Measurements from ENCODE around the gene GREB1L.
A peak's percentile ranks its signal among the peaks of the same experiment; 100 is the strongest.

The GREB1L gene

DNA sequence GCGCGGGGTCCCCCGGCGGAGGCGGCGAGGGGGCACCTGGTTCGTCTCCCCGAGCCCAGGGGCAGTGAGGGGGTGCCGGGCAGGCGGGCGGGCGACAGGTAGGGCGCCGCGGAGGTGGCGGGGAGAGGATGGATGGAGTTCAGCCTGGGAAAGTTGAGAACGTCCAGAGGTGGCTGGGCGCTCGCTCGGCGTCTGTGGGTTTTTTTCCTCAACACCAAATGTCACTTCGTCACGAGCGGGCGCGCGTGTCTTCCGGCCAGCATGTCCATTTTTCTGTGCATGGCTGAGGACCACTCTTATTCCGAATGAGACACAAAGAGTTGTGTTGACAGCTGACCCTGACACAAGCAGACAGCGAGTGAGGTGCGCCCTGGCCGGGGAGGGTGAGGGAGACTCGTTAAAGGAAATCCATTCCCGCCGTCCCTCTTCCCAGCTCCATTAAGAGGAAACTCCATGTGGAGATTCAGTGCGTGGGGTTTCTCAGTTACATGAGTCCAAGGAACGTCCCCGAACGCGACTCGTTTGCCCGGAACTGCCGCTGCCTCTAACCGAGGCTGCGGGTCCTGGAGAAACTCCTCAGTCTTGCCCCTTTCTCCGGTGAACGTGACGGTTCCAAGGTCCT lies 859 bp downstream of the GREB1L start:
- no peak for TF ChIP-seq POLR2A (IDR thresholded peaks at IDR 0.05; ENCODE audit: low read depth, low read length)
- no peak for FAIRE-seq

DNA sequence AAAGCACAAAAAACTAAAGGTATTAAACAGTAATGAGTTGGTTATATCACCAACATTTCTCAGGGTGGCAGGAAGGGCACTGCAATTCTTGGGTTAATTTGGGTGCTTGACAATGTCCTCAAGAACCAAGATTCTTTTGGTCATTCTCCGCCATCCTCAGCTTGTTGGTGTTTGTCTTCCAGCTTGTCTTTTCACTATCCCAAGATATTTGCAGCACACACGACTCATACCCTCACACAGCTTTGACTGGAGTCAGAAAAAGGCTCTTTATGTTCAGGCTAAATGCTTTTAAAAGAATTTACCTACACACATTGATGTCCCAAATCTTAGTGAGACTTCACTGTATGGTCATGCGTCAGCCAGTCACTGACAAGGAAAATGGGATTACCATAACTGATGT lies 12.5 kb downstream of the GREB1L start:
- FAIRE-seq (no peak), DNase-seq (ENCODE audit: insufficient read length, low spot score) (no peak)
- TF ChIP-seq POLR2A (IDR thresholded peaks at IDR 0.05; ENCODE audit: low read depth, low read length), result no peak

More for the DNA sequence above, 859 bp downstream of the GREB1L start:
- peak; percentile 8 for DNase-seq (ENCODE audit: insufficient read length, low spot score)

DNA sequence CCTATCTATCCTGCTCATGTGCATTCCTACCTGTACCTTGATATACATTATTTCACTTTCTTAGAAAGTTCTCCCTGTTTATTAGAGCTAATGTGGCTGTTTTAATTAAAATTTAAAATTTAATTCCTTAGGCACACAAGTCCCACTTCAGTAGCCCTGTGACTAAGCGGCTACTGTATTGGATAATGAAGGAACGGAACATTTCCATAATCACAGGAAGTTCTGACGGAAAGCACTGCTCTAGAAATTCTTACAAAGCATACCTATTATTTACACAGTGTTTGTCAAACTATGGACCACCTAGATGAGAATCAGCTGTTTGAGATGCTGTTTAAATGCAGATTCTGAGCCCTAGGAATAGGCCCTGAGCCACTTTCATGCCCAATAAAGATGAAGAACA lies 13.2 kb downstream of the GREB1L start:
- TF ChIP-seq POLR2A (IDR thresholded peaks at IDR 0.05; ENCODE audit: low read depth, low read length), result no peak
- FAIRE-seq, result no peak
- DNase-seq (ENCODE audit: insufficient read length, low spot score), result no peak

DNA sequence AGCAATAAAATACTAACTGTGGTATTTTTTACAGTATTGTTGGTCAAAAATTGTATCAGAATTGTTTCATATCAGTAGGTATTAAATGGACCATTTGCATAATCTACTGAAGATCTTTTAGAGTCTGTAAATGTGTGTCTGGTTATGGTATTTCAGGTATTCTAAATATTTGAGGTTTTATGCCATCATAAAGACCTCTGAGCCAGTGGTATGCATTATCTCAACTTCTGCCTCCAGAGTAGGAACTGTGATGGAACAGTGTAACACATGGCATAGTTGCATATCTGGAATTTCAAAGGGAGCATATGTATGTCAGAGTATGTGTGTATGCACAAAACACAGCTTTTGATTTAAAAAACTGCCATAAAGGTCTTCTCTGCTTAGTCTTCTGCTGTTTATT lies 15.4 kb downstream of the GREB1L start:
- DNase-seq (ENCODE audit: insufficient read length, low spot score), result no peak
- no peak for TF ChIP-seq POLR2A (IDR thresholded peaks at IDR 0.05; ENCODE audit: low read depth, low read length)
- FAIRE-seq, result no peak

DNA sequence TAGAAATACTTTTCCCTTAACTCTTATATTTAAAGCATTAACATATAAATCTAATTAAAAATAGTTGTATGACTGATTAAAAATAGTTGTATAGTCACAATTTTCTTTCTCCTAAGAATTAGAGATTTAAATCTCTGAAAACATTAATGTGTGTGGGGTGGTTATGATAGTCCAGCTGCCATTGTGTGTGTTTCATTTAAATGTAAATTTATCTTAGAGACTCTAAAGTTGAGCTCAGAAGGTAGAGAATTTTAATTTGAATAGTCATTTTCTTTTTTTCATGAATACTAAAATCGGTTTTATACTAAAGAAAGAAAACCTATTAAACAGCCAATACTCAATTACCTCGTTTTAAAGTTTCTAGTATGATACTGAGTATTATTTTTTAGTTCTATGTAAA lies 18.6 kb downstream of the GREB1L start:
- no peak for TF ChIP-seq POLR2A (IDR thresholded peaks at IDR 0.05; ENCODE audit: low read depth, low read length)
- DNase-seq (ENCODE audit: insufficient read length, low spot score), result no peak
- FAIRE-seq, result no peak

DNA sequence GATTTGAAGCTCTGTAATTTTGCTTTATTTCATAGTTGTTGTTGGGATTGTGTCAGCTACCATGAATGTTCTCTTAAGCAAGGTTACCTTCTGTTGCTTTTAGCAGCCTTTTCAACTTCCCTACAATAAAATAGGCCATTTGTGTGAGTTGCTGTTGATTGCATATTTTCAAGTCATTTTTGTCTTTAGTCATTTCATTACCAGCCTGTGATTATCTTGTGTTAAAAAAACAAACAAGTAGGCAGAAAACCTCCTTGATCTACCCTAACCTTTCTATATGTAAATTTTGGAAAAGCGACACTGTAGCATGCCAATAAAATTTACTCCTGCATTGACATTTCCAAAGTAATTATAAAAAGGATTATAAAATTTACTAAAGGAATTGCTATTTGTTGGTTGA lies 19.3 kb downstream of the GREB1L start:
- no peak for DNase-seq (ENCODE audit: insufficient read length, low spot score)
- no peak for TF ChIP-seq POLR2A (IDR thresholded peaks at IDR 0.05; ENCODE audit: low read depth, low read length)
- no peak for FAIRE-seq

DNA sequence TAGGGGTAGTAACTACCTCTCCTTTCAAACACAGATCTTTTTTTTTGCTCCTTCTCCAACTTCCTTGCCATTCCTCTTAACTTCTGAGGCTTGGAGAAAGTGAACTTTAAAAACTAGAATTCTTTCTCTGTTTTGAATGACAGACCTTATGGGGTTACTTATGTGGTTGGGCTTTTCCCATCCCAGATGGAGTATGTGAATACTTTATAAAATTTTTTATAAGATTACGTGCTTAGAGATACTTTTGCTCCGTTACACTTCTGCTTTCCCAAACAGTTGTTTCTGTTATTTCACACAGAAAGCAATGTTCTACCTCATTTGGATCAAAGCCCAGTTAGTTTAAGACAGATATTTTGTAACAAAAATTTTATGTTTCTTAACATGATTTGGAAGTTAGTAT lies 20.2 kb downstream of the GREB1L start:
- DNase-seq (ENCODE audit: insufficient read length, low spot score), result no peak
- no peak for TF ChIP-seq POLR2A (IDR thresholded peaks at IDR 0.05; ENCODE audit: low read depth, low read length)
- no peak for FAIRE-seq

DNA sequence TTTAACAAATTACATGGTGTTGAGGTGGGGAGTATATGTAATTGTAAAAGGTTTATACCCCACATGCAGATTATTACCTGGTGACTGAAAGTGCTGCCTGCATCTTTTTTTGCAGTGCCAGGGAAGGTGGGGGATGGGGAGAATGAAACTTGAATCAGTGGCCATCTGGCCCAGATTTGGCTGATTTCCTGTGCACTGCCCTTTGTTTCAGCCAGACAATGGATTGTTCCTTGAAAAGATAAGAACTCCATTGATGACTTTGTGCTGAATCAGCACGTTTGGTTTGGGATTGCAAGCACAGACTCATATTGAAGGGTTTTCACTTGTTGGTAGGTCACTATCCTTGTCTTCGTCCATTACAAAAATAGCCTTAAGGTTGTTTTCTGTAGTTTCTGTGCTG lies 20.9 kb downstream of the GREB1L start:
- no peak for TF ChIP-seq POLR2A (IDR thresholded peaks at IDR 0.05; ENCODE audit: low read depth, low read length)
- DNase-seq (ENCODE audit: insufficient read length, low spot score) (no peak), FAIRE-seq (no peak)

DNA sequence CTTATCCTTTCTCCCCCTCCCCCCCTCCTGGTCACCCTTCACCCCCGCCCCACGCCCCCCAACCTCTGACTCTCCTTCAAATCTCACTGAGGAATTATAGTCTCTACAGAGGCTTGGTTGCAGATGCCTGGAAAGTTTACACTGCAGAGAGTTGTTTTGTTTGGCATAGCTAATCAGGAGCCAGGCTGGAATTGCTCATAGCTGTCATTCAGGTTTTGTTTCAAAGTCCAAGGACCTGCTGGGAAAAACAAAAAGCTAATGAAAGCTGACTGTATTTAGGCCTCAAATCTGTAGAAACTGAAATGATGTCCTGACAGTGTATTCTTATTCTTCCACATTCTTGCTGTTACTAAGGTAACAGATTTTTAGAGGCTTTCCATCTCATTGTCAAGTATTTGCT lies 22.6 kb downstream of the GREB1L start:
- TF ChIP-seq POLR2A (IDR thresholded peaks at IDR 0.05; ENCODE audit: low read depth, low read length), result no peak
- no peak for DNase-seq (ENCODE audit: insufficient read length, low spot score)
- no peak for FAIRE-seq

DNA sequence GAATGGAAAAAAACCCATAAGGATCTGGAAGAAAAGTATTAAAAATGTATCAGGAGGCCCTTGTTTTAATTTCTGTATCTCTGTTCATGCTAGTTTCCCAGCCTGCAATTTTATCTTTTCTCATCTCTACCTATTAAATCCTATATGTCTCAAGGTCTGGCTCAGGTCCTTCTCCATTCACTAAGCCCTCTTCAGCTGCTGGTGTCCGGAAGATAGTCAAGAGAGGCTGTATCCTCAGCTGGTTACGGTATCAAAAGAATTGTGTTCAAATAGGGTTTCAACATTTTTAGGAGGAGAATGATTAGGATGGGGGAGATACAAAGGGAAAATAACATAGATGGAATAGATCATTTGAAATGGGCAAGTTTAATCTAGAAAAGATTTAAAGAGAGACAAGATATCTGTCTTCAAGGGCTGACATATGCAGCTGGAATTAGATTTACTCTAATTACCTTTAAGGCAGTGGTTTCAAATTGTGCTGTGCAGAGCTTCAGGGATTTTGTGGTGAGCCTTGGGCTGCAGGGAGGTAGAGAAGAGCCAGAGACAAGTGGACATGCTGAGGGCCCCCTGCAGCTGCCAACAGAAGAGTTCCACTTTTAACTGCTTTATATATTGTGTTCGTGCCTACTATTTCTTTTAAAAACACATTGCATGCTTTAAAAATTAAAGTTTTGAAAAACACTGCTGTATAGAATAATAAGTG lies 24.1 kb downstream of the GREB1L start:
- DNase-seq (ENCODE audit: insufficient read length, low spot score) (no peak), FAIRE-seq (no peak)
- no peak for TF ChIP-seq POLR2A (IDR thresholded peaks at IDR 0.05; ENCODE audit: low read depth, low read length)

DNA sequence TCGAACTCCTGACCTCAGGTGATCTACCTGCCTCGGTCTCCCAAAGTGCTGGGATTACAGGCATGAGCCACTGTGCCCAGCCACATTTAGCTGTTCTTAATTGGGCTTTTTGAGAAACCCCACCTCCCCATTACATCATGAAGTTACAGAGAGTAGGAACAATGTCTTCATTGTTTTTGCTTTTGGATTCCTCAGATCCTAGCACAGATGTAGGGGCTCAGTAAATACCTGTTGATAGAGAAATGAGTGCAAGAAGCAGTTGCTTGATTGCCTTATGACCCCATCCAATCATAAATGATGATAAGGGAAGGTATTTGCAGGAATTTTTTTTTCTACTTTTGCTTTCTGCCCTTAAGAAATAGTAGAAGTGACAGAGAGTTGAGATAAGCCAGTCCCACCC lies 25.4 kb downstream of the GREB1L start:
- FAIRE-seq, result no peak
- no peak for DNase-seq (ENCODE audit: insufficient read length, low spot score)
- TF ChIP-seq POLR2A (IDR thresholded peaks at IDR 0.05; ENCODE audit: low read depth, low read length), result no peak

DNA sequence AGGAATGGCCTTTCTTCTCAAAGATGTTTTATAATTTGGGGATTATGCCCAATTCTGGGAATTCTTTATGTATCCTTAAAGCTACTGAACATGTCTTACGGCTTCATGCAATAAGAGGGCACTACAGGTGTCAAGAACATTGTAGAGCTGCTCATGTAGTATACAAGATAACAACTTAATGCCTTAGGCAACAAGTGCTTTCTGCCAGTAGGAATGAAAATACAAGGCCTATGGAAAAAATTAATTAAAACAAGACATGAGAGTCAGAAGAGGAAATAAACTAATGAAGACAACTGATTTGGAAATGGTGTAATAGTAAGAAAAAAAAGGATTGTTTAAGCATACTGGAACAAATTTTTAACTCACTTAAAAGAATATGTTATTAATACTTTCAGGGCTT lies 27.3 kb downstream of the GREB1L start:
- DNase-seq (ENCODE audit: insufficient read length, low spot score), result no peak
- TF ChIP-seq POLR2A (IDR thresholded peaks at IDR 0.05; ENCODE audit: low read depth, low read length), result no peak
- no peak for FAIRE-seq

DNA sequence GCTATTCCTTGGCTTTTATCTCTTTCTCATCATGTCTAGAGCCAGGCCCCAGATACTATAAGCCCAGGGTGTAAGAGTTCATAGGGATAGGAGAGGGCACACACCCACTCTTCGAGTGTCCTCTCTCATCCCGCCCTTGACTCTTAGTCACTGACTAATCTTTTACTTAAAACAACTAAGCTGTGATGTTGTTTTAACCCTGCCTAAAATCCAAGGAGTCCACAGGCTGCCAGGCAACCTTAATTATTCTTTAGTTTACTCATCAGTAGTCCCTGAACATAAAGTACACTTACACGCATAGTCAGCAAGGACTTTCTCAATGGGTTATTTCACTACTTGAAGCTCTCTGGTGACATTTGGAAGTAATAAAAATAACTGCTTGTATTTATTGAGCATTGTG lies 28.4 kb downstream of the GREB1L start:
- no peak for DNase-seq (ENCODE audit: insufficient read length, low spot score)
- TF ChIP-seq POLR2A (IDR thresholded peaks at IDR 0.05; ENCODE audit: low read depth, low read length), result no peak
- FAIRE-seq, result no peak

DNA sequence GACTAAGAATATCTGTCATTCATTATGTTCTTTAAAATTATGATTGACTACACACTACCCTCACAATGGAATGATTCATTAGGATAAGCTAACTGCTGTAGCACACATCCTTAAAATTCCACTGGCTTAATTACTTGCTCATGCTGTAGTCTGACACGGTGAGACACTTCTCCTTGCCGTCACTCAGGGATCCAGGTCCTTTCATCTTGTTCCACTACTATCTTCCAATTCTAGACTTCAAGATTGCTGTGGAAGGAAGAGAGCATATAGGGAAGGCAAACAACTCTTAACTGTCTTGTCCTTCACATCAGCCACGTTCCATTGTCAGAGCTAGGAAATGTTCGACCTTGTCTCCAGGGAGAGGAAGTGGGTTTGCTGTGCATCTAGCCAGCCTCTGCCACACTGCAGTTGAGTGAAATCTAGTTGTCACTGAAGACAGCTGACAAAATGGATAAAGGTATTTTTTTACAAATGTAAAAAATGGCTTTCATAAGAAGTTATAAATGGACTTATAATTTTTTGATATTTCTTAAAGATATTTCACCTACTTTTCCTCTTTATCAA lies 30.1 kb downstream of the GREB1L start:
- DNase-seq (ENCODE audit: insufficient read length, low spot score), result no peak
- no peak for FAIRE-seq
- TF ChIP-seq POLR2A (IDR thresholded peaks at IDR 0.05; ENCODE audit: low read depth, low read length), result no peak

DNA sequence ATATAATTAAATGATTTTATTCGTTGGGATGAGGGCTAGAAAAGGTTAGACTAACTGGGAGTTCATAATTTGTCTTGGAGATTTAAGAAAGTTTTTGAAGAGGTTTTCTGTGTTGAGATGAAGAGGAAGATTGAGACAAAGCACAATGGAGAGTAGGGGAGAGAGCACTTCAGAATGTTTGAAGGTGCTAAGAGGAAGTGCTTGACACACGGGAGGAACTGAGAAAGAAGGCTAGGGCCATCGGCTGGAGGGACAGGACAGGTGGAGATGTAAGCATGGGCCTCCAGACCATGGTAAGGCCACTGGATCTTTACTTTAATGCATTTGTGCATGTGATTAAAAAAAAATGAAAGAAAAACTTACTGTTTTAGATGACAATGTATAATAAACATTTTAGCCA lies 31.5 kb downstream of the GREB1L start:
- TF ChIP-seq POLR2A (IDR thresholded peaks at IDR 0.05; ENCODE audit: low read depth, low read length), result no peak
- DNase-seq (ENCODE audit: insufficient read length, low spot score) (no peak), FAIRE-seq (no peak)
